Dermis microvascular lymphatic vessel endothelial cell (primary cell): ENCODE measurements around the gene TM4SF20. TPM values are rescaled to one million over a fixed set of nuclear protein-coding genes. Genes with fewer than 3 reads are reported as not detected.

Experiments used
- DNase-seq, 2 donors: peaks; one replicate each; pipeline versions ENCODE4 v3.0.0 to v3.0.0-alpha.2; 2010; ENCODE audit warnings: low read depth in 2 of 2
- total RNA-seq: library from RNA; depleted of rRNA; stranded (reverse); fragments of >200 nt; gene quantifications from 2 replicates; pipeline ENCODE4 v1.2.1, GENCODE V29; 2014

TM4SF20 gene
- total RNA-seq, 1 donor from 2014 or later, result not detected

GRCh38 chr2:227322530-227323205, 56.4 kb downstream of the TM4SF20 start:
- DNase-seq, result no peak

DNA sequence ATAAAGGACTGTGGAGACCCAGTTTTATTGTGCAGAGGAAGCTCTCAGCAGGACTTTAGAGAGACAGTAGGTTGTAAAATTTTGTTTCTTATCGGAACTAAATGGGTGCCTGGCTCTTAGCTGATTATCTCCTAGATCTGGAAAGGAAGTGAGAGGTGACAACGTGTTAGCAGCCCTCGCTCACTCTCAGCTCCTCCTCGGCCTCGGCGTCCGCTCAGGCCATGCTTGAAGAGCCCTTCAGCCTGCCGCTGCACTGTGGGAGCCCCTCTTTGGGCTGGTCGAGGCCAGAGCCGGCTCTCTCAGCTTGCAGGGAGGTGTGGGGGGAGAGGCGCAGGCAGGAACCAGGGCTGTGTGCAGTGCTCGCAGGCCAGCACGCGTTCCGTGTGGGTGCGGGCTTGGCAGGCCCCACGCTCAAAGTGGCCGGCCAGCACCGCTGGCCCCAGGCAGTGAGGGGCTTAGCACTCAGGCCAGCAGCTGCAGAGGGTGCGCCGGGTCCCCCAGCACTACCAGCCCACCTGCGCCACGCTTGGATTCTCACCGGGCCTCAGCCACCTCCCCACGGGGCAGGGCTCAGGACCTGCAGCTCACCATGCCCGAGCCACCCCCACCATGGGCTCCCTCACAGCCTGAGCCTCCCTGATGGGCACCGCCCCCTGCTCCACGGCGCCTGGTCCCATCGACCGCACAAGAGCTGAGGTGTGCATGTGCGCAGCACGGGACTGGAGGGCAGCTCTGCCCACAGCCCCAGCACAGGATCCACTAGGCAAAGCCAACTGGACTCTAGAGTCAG, 58.6 kb downstream of the TM4SF20 start:
- no peak for DNase-seq

GRCh38 chr2:227317834-227318233, 61.3 kb downstream of the TM4SF20 start:
- DNase-seq, result no peak

DNA sequence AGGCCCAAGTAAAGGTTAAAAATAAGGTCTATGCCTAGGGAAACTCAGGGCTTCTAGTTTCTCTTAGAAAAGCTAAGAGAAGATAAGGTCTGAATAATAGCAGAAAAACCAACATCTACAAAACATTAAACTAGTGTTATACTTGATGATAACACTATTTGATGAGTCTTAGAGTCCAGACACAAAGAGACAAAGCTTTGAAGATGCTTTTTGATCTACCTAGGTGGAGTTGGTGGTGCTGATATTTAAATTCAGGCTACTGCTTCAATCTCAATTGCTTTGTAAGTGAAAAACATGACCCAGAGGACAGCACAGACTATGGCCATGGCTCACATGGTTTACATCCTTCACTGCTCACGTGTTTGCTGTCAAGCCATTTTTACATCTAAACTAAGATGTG, 65.8 kb downstream of the TM4SF20 start:
- DNase-seq, result no peak

GRCh38 chr2:227312579-227312978, 66.5 kb downstream of the TM4SF20 start:
- no peak for DNase-seq

Other genes with a start within 250 kb of the TM4SF20 start
- gene COL4A4, start 215.1 kb downstream of the TM4SF20 start, total RNA-seq, result not detected in 2 replicates
- not detected in 2 replicates for gene COL4A3, start 214.7 kb downstream of the TM4SF20 start, total RNA-seq
- 35.4 and 45.5 TPM in 2 replicates for gene MFF, start 54.1 kb downstream of the TM4SF20 start, total RNA-seq
- not detected in 2 replicates for gene SCYGR1, start 8.6 kb upstream of the TM4SF20 start, total RNA-seq
- gene AGFG1, start 92.8 kb upstream of the TM4SF20 start, total RNA-seq, result 32.5 and 56.6 TPM in 2 replicates
- gene SCYGR2, start 219.6 kb upstream of the TM4SF20 start, total RNA-seq, result not detected in 2 replicates
- not detected in 2 replicates for gene SCYGR3, start 235.5 kb upstream of the TM4SF20 start, total RNA-seq
- gene SCYGR4, start 238.2 kb upstream of the TM4SF20 start, total RNA-seq, result not detected in 2 replicates